ENCODE data around the gene CNTNAP5. TPM values are rescaled to one million over a fixed set of nuclear protein-coding genes. Genes with fewer than 3 reads are reported as not detected.

The CNTNAP5 gene
- total RNA-seq, 1 experiment from 2014 or later = 0.48 TPM

DNA sequence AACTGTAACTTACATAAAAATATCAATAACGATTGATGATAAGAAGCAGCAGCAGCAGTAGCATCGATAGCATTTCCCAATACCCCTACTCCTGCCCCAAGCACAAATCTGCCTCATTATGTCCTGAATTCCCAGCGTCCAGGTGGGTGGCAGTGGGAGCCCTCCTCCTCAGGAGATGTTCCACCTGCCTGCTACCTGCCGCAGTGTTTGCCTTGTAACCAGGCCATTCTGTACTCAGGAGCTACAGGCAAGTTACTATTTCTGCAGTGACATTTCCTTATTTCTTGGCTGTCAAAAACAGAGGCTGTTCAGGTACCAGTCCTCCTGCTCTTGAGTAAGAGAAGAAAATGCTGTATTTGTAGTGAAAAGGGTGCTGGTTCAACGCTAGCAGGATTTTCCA lies 236.4 kb downstream of the CNTNAP5 start:
- no peaks in the 10 kb centered on the region for H3K23me2 ChIP-seq (ENCODE audit: insufficient read length, low read depth, low read length, poor library complexity, severe bottlenecking)
- Mint-ChIP-seq H3K27ac (no peak overlapping the region), H3K36me3 (ENCODE audit: insufficient read depth in 1 of 3, low read depth in 3 of 3) (no peaks in the 10 kb centered on the region), H3K9me3 (peaks cover 2% of the 10 kb centered on the region in 2 experiments; a peak in 4 of 5 replicates), H3K4me1 (no peaks in the 10 kb centered on the region; a peak in 1 of 4 replicates), H3K27me3 (ENCODE audit: low read depth) (no peaks in the 10 kb centered on the region), H3K4me3 (no peak overlapping the region)
- H4K20me1 ChIP-seq (ENCODE audit: control insufficient read depth, insufficient read depth, insufficient read length) = no peaks in the 10 kb centered on the region
- H3K27me3 ChIP-seq (ENCODE audit: insufficient read depth, low read length) = no peaks in the 10 kb centered on the region
- no peak overlapping the region for H3K9ac ChIP-seq (ENCODE audit: extremely low read depth, insufficient read length, low read length)
- no peak overlapping the region for H3K18ac ChIP-seq (ENCODE audit: insufficient read length, low read depth, low read length)
- H3K9me3 ChIP-seq (ENCODE audit: control insufficient read depth, low read depth, low read length) = no peaks in the 10 kb centered on the region
- H3K4me1 ChIP-seq (ENCODE audit: insufficient read depth, low read length) = no peaks in the 10 kb centered on the region
- no peak overlapping the region for H2BK20ac ChIP-seq (ENCODE audit: low read depth, low read length, poor library complexity, severe bottlenecking)
- no CpG with 5 or more reads among the region's 5 CpGs for WGBS (ENCODE audit: extremely low coverage, insufficient read length, low lambda C conversion rate)
- no peaks in the 10 kb centered on the region for H3K79me2 ChIP-seq (ENCODE audit: insufficient read depth, low read length)
- H2AFZ ChIP-seq (ENCODE audit: low read length) = no peak overlapping the region
- H2BK12ac ChIP-seq (ENCODE audit: insufficient read length, low read depth, low read length) = no peak overlapping the region
- no peak overlapping the region for H2AK5ac ChIP-seq (ENCODE audit: insufficient read length, low read length)
- no peak overlapping the region for H2BK120ac ChIP-seq (ENCODE audit: low read depth, low read length, poor library complexity, severe bottlenecking)
- no peak overlapping the region for H3T11ph ChIP-seq (ENCODE audit: low read length)
- TF ChIP-seq CTCF (conservative IDR thresholded peaks at IDR 0.05) = no peak
- no peak overlapping the region for H3K56ac ChIP-seq (ENCODE audit: insufficient read length, low read depth, low read length)
- H3K4me2 ChIP-seq (ENCODE audit: insufficient read depth, insufficient read length, low read length) = no peak overlapping the region
- no peak overlapping the region for H4K8ac ChIP-seq (replicated peaks; ENCODE audit: insufficient read length, low read depth, low read length)
- no peak overlapping the region for H2BK15ac ChIP-seq (ENCODE audit: low read depth, low read length)
- no peak overlapping the region for H3K4ac ChIP-seq (ENCODE audit: low read depth, low read length)
- no peak overlapping the region for H2BK5ac ChIP-seq (ENCODE audit: insufficient read length, low read length)
- H3K14ac ChIP-seq (ENCODE audit: insufficient read depth, low read length) = no peak overlapping the region
- no peak overlapping the region for H4K5ac ChIP-seq (ENCODE audit: insufficient read length, low read depth, low read length)
- no peak overlapping the region for H4K91ac ChIP-seq (ENCODE audit: insufficient read length, low read depth, low read length)
- no peak overlapping the region for H3K27ac ChIP-seq (ENCODE audit: insufficient read length, low read depth, low read length)
- no peak overlapping the region for H3K23ac ChIP-seq (ENCODE audit: insufficient read length, low read depth, low read length)
- no peaks in the 10 kb centered on the region for H3K79me1 ChIP-seq (ENCODE audit: insufficient read depth, low read depth, low read length, poor library complexity, severe bottlenecking)
- DNase-seq = no peak
